Tibial nerve (tissue), 4 donors: ENCODE measurements around the gene YES1.

ENCODE experiments used
- EP300 ChIP-seq, 2 donors: sonication (generic); formaldehyde crosslinking; IDR thresholded peaks; one replicate each; pipeline ENCODE4 v1.6.1; 2017; ENCODE audit warnings: antibody characterized with exemption in 2 of 2, mild to moderate bottlenecking in 1 of 2
- POLR2A ChIP-seq, 2 donors: fragments of 450-650 bp; IDR thresholded peaks; one replicate each; pipeline ENCODE4 v1.6.1; 2017; ENCODE audit warnings: antibody characterized with exemption in 2 of 2, mild to moderate bottlenecking in 2 of 2, moderate library complexity in 2 of 2
- TF ChIP-seq, protein P1 (sequence below), 5 experiments: fragments of 200-600 bp in 3 of 5; fragments of 450-650 bp in 2 of 5; sonication (generic) in 3 of 5; IDR thresholded peaks; one replicate each; pipeline ENCODE4 v1.5.1; 2016 to 2019; ENCODE audit warnings: antibody characterized with exemption in 5 of 5, mild to moderate bottlenecking in 3 of 5, moderate library complexity in 2 of 5

DNA sequence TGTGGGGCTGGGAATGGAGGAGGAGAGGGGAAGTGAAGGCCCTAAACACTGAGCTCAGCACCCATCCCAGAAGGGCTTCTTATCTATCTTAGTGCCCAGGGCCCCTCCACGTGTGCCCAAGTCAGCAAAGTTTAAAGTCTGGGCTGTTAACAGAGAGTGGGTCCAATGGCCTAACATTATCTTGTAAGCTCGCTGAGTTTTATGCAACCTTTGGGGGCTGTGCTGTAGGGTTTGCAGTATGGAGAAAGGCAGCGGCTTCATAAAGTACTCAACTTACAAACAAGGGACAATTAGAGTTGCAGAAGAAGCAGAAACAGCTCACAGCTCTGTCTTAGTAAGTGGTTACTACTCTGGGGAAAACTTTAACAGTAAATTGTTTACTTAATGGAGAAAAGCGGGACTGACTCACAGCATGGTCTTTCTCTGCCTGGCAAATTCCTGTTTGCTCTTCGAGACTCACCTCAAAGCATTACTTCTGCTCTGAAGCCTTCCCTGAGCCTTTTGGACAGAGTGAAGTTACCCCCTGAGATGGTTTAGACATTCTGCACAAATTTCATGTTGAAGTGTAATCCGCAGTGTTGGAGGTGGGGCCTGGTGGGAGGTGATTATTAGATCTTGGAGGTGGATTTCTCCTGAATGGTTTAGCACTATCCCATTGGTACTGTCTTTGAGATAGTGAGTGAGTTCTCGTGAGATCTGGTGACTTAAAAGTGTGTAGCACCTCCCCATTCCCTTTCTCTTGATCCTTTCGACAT is 108.7 kb downstream of the YES1 start:
- TF ChIP-seq POLR2A (IDR thresholded peaks at IDR 0.05) (no peak), EP300 (IDR thresholded peaks at IDR 0.05) (no peak)
- TF ChIP-seq, protein P1, sequence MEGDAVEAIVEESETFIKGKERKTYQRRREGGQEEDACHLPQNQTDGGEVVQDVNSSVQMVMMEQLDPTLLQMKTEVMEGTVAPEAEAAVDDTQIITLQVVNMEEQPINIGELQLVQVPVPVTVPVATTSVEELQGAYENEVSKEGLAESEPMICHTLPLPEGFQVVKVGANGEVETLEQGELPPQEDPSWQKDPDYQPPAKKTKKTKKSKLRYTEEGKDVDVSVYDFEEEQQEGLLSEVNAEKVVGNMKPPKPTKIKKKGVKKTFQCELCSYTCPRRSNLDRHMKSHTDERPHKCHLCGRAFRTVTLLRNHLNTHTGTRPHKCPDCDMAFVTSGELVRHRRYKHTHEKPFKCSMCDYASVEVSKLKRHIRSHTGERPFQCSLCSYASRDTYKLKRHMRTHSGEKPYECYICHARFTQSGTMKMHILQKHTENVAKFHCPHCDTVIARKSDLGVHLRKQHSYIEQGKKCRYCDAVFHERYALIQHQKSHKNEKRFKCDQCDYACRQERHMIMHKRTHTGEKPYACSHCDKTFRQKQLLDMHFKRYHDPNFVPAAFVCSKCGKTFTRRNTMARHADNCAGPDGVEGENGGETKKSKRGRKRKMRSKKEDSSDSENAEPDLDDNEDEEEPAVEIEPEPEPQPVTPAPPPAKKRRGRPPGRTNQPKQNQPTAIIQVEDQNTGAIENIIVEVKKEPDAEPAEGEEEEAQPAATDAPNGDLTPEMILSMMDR (IDR thresholded peaks at IDR 0.05): no peak
